Epithelial cell of esophagus (primary cell): ENCODE data around the gene DMTF1.

Experiments used
- DNase-seq: peaks from one replicate; pipeline ENCODE4 v3.0.0; 2010; ENCODE audit warnings: low read depth
- H3K4me3 ChIP-seq: 2 replicates; pipeline ENCODE4 v1.5.1; 2011; ENCODE audit warnings: mild to moderate bottlenecking, low read length, control low read depth
- TF ChIP-seq, protein P1 (sequence below): IDR thresholded peaks from 2 replicates; pipeline ENCODE4 v1.5.1; 2011; ENCODE audit warnings: low read depth, mild to moderate bottlenecking, low read length, control low read depth, inconsistent platforms; ENCODE audit not compliant: insufficient read depth; ENCODE audit errors: missing control alignments

The DMTF1 gene

DNA sequence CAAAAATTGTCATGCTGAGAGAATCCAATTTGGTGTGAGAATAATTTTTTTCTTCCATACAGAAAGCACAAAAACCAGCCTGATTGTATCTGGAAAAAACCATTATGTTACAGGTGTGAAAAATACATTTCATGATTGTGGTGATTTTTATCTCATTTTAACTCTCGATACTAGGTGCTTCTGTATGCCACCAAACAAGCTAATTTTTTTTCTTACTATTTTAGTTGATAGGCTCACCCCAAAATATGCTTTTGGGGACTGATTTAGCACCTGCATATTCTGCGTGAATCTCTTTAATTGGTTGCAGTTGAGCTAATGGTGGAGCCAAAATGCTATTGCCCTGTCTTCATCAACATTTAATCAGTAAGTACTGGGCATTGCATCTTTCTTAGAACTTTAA lies 1.9 kb downstream of the DMTF1 start:
- TF ChIP-seq, protein P1, sequence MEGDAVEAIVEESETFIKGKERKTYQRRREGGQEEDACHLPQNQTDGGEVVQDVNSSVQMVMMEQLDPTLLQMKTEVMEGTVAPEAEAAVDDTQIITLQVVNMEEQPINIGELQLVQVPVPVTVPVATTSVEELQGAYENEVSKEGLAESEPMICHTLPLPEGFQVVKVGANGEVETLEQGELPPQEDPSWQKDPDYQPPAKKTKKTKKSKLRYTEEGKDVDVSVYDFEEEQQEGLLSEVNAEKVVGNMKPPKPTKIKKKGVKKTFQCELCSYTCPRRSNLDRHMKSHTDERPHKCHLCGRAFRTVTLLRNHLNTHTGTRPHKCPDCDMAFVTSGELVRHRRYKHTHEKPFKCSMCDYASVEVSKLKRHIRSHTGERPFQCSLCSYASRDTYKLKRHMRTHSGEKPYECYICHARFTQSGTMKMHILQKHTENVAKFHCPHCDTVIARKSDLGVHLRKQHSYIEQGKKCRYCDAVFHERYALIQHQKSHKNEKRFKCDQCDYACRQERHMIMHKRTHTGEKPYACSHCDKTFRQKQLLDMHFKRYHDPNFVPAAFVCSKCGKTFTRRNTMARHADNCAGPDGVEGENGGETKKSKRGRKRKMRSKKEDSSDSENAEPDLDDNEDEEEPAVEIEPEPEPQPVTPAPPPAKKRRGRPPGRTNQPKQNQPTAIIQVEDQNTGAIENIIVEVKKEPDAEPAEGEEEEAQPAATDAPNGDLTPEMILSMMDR: no peak
- DNase-seq: no peak
- peak overlapping the region; percentile 79 for H3K4me3 ChIP-seq

- TF ChIP-seq, protein P1: no peak
- peak overlapping the region; percentile 79 for H3K4me3 ChIP-seq
- DNase-seq: no peak
These were observed 2.3 kb downstream of the DMTF1 start for GRCh38 chr7:87154569-87154968.

DNA sequence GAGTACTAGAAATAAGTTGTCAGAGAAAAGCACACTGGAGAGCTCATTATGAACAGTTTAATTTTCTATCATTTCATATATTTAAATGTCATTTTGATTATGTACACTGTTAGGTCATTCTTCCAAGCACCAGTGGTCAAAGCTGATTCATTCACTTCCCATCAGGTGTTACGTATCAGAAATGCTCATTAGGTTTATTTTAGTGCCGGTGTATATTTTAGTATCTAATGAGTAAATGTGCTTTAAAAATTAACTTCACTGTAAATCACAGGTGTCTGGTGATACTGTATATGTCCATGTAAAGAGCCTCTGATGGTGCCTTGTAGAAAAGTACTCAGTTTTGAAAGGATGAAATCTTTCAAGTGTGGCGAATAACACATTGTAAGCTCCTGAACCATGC lies 3.5 kb downstream of the DMTF1 start:
- no peak overlapping the region for H3K4me3 ChIP-seq
- TF ChIP-seq, protein P1: no peak
- no peak for DNase-seq

- no peak overlapping the region for H3K4me3 ChIP-seq
- no peak for DNase-seq
These were observed 4.5 kb downstream of the DMTF1 start for GRCh38 chr7:87156709-87157108.

DNA sequence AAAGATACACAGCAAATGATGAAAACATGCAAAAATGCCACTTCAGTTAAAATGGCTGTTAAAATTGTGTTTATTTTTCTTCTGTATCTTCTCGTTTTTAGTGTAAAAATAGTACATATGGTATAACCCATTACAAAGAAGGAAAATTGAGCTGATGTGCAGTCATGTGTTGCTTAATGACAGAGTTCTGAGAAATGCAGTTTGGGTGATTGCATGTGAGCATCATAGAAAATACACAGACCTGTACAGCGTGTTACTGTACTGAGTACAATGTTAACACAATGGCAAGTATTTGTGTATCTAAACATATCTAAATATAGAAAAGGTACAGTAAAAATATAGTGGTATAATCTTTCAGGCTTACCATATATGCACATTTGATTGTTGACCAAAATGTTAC lies 7.3 kb downstream of the DMTF1 start:
- TF ChIP-seq, protein P1: no peak
- no peak for DNase-seq
- H3K4me3 ChIP-seq: no peak overlapping the region

More at GRCh38 chr7:87156709-87157108, 4.5 kb downstream of the DMTF1 start:
- TF ChIP-seq, protein P1: no peak

DNA sequence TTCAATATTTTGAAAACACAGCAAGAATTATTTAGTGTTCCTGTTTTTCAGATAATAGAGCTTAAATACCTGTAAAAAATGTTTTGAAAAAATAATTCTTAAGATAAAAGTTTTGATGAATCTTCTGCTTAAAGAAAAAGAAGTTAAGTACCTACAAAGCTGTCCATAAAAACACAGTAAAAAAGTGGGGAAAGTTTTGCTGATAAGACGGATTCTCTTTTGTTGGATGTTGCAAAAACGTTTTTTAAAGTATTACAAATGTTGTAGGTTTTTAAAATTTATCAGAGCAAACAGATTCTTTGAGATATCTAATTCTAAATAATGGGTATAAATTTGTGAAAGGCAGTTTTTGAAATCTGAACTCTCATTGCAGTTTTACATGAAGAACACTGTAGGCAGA lies 12.2 kb downstream of the DMTF1 start:
- TF ChIP-seq, protein P1: no peak
- no peak overlapping the region for H3K4me3 ChIP-seq
- no peak for DNase-seq

GRCh38 chr7:87170828-87171227 lies 18.6 kb downstream of the DMTF1 start:
- DNase-seq: no peak
- TF ChIP-seq, protein P1: no peak
- no peak overlapping the region for H3K4me3 ChIP-seq
